GM12878 (cell line): ENCODE data around the gene ITGA5. TPM values are rescaled to one million over a fixed set of nuclear protein-coding genes. Genes with fewer than 3 reads are reported as not detected.

Experiments
- ATAC-seq: fragments of 200-7000 bp; cut with Tn5 transposase; 3 replicates; pipeline ENCODE4 v1.9.1; 2020; ENCODE audit warnings: mild to moderate bottlenecking, moderate library complexity
- BruUV-seq: library from RNA; stranded (reverse); fragments of 400-500 nt; replicated peaks from 2 replicates; lab custom pipeline; 2021; lab: Mats Ljungman, UMichigan
- CTCF ChIA-PET: fragments of 300-600 bp; sonication (Branson Sonifier 250); formaldehyde crosslinking; extraction: SDS; loops from one replicate; lab custom pipeline; 2021; ENCODE audit warnings: inconsistent platforms; lab: Yijun Ruan, JAX
- POLR2A ChIA-PET: fragments of 350-600 bp; formaldehyde crosslinking; extraction: SDS; loops from one replicate; lab custom pipeline; 2021; ENCODE audit warnings: inconsistent platforms; lab: Charles Lee
- RAD21 ChIA-PET: fragments of 300-600 bp; sonication (Branson Sonifier 250); formaldehyde crosslinking; loops from one replicate; lab custom pipeline; 2023; ENCODE audit warnings: antibody characterized with exemption; ENCODE audit not compliant: unreplicated experiment; lab: Charles Lee
- SMC1A ChIA-PET: fragments of 300-600 bp; sonication (Branson Sonifier 250); formaldehyde crosslinking; loops from one replicate; lab custom pipeline; 2023; ENCODE audit not compliant: unreplicated experiment, uncharacterized antibody; lab: Charles Lee
- DNase-seq: peaks from one replicate; pipeline ENCODE4 v3.0.0-alpha.2; 2011; ENCODE audit warnings: low read depth, low spot score
- FAIRE-seq: peaks from 3 replicates; lab custom pipeline; 2011; peaks lifted over from hg19 to GRCh38; lab: Jason Lieb, UNC
- H2AFZ ChIP-seq: 2 replicates; pipeline ENCODE4 v1.6.0; 2011; ENCODE audit warnings: low read depth, low read length, control low read depth; ENCODE audit not compliant: control insufficient read depth
- H3K27ac ChIP-seq: 2 replicates; pipeline ENCODE4 v1.5.1; 2011; ENCODE audit warnings: control low read depth; ENCODE audit not compliant: control insufficient read depth, insufficient read depth
- H3K27me3 ChIP-seq, 2 experiments: replicated peaks in 1 of 2; 2 replicates each; pipeline versions ENCODE4 v1.6.0 to v1.6.1; 2011; ENCODE audit warnings: low read length in 1 of 2; ENCODE audit not compliant: control insufficient read depth in 2 of 2, insufficient read depth in 2 of 2
- H3K36me3 ChIP-seq, 2 experiments: 2 replicates each; pipeline ENCODE4 v1.5.1; 2011; ENCODE audit warnings: low read length in 1 of 2; ENCODE audit not compliant: control insufficient read depth in 2 of 2, insufficient read depth in 2 of 2
- H3K4me1 ChIP-seq: 2 replicates; pipeline ENCODE4 v1.6.1; 2011; ENCODE audit warnings: mild to moderate bottlenecking, low read length, moderate library complexity, mixed read lengths; ENCODE audit not compliant: control insufficient read depth, insufficient read depth
- H3K4me2 ChIP-seq: 2 replicates; pipeline ENCODE4 v1.6.0; 2011; ENCODE audit warnings: control low read depth; ENCODE audit not compliant: control insufficient read depth, insufficient read depth
- H3K4me3 ChIP-seq: fragments of 200-600 bp; sonication (generic); 2 replicates; pipeline ENCODE4 v1.5.1; 2016
- H3K79me2 ChIP-seq: 2 replicates; pipeline ENCODE4 v1.6.0; 2011; ENCODE audit warnings: low read length; ENCODE audit not compliant: control insufficient read depth, insufficient read depth
- H3K9ac ChIP-seq: 2 replicates; pipeline ENCODE4 v1.8.0; 2011; ENCODE audit warnings: low read length, control low read depth, mixed read lengths; ENCODE audit not compliant: control insufficient read depth, insufficient read depth
- H3K9me3 ChIP-seq: replicated peaks from 3 replicates; pipeline ENCODE4 v1.5.1; 2011; ENCODE audit warnings: mild to moderate bottlenecking, low read length; ENCODE audit not compliant: control insufficient read depth, insufficient read depth
- H4K20me1 ChIP-seq: 2 replicates; pipeline ENCODE4 v1.6.0; 2011; ENCODE audit not compliant: control insufficient read depth, insufficient read depth
- CREB1 ChIP-seq: IDR thresholded peaks from 2 replicates; pipeline ENCODE4 v1.6.1; 2012; ENCODE audit warnings: low read depth, mild to moderate bottlenecking, inconsistent platforms
- MYB ChIP-seq: fragments of 150-350 bp; IDR thresholded peaks from 2 replicates; pipeline ENCODE4 v1.6.1; 2014; ENCODE audit warnings: mild to moderate bottlenecking, low read depth, low read length, borderline replicate concordance
- NFYA ChIP-seq: IDR thresholded peaks from 2 replicates; pipeline ENCODE4 v1.6.1; 2011; ENCODE audit warnings: low read depth, mild to moderate bottlenecking, low read length, improper control_type of control experiment, borderline replicate concordance
- NR2C2 ChIP-seq: IDR thresholded peaks from 2 replicates; pipeline ENCODE4 v1.6.1; 2011; ENCODE audit warnings: borderline replicate concordance, low read depth; ENCODE audit not compliant: control insufficient read depth, insufficient read length
- PAX8 ChIP-seq: fragments of 450-650 bp; IDR thresholded peaks from 2 replicates; pipeline ENCODE4 v1.6.1; 2017; ENCODE audit warnings: mild to moderate bottlenecking, moderate library complexity
- SUPT20H ChIP-seq: IDR thresholded peaks from 2 replicates; pipeline ENCODE4 v1.6.1; 2011; ENCODE audit warnings: low read depth, mild to moderate bottlenecking, low read length, moderate library complexity, borderline replicate concordance; ENCODE audit not compliant: control insufficient read depth
- TARDBP ChIP-seq: IDR thresholded peaks from 2 replicates; pipeline ENCODE4 v1.6.1; 2016; ENCODE audit warnings: borderline replicate concordance
- WGBS: methylation state at CpG from one replicate; pipeline ENCODE4 v1.1.6; 2016; ENCODE audit warnings: low lambda C conversion rate; ENCODE audit not compliant: insufficient replicate concordance, insufficient coverage; ENCODE audit errors: missing lambda C conversion rate; 5-methylcytosine and 5-hydroxymethylcytosine counted together
- in situ Hi-C: fragments of 300-500 bp; cut with MboI; formaldehyde crosslinking; loops from 9 replicates; pipeline ENCODE4 v1.14.3; 2018; ENCODE audit warnings: mixed read lengths
- intact Hi-C: fragments of 100-400 bp; cut with micrococcal nuclease; formaldehyde crosslinking; loops from one replicate; pipeline ENCODE4 v1.14.2; 2022; ENCODE audit not compliant: unreplicated experiment
- polyA plus RNA-seq, 11 experiments: library from polyadenylated mRNA; depleted of rRNA in 4 of 11; unstranded in 6 of 11; stranded (reverse) in 5 of 11; fragments of >200 nt; fragmentation: Nextera tagmentation in 4 of 11; fragmentation: Illumina TruSeq in 1 of 11; extraction: Ambion mirVana in 4 of 11; extraction: Trizol in 1 of 11; gene quantifications; 1 replicate in 1 of 11; 2 replicates in 10 of 11; pipeline versions ENCODE4 v1.2.1 to v1.2.3, GENCODE V29; 2011 to 2016; ENCODE audit warnings: inconsistent platforms in 2 of 11, missing spikeins in 2 of 11, low read depth in 1 of 11
- total RNA-seq, 4 experiments: library from RNA; depleted of rRNA in 3 of 4; stranded (reverse); fragments of >200 nt in 3 of 4; fragmentation: Illumina TruSeq in 1 of 4; extraction: Trizol in 1 of 4; gene quantifications; 2 replicates each; pipeline versions ENCODE4 v1.2.1 to v1.2.3, GENCODE V29; 2013 to 2021
- TF ChIP-seq, protein P1 (sequence below): fragments of 450-650 bp; IDR thresholded peaks from 2 replicates; pipeline ENCODE4 v1.6.1; 2017; ENCODE audit warnings: mild to moderate bottlenecking
- TF ChIP-seq, protein P2 (sequence below): IDR thresholded peaks from 2 replicates; pipeline ENCODE4 v1.6.1; 2012; ENCODE audit warnings: mild to moderate bottlenecking, low read depth, low read length
- TF ChIP-seq, protein P3 (sequence below): IDR thresholded peaks from 2 replicates; pipeline ENCODE4 v1.6.1; 2011; ENCODE audit warnings: borderline replicate concordance, low read depth, mild to moderate bottlenecking, moderate library complexity, low read length; ENCODE audit not compliant: insufficient read depth, poor library complexity, severe bottlenecking

ITGA5 gene
- total and polyA plus RNA-seq, 10 of the 15 experiments (the other 5 are each of a cell fraction or from before 2014, with no cell fraction given): 0.15 to 22.5 (median 0.61) TPM

DNA sequence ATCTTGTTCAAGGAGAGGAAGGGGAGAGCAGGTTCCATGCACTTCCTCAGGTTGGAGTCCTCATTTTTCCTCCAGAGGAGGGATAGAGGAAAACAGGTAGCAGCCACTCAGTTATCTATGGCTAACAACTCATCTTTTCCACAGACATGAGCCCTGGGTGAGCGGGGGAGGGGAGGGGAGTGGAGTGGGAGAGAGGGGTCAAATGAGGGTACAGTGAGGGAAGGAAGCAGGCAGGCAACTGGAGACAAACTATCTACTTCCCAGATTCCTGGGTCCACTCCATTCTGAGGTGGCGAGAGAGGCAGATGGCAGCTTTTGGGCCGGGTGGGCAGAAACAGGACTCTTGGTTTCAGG lies 32.0 kb downstream of the ITGA5 start:
- Histone ChIP-seq H3K4me2 (no peak overlapping the region), H3K9me3 (no peaks in the 10 kb centered on the region), H4K20me1 (no peaks in the 10 kb centered on the region), H3K36me3 (no peaks in the 10 kb centered on the region), H3K27ac (no peak overlapping the region), H3K79me2 (no peaks in the 10 kb centered on the region), H3K27me3 (no peaks in the 10 kb centered on the region), H2AFZ (no peak overlapping the region), H3K4me1 (peaks cover 14% of the 10 kb centered on the region), H3K9ac (no peak overlapping the region), H3K4me3 (no peak overlapping the region)
- POLR2A ChIA-PET: interaction anchor here (0.8 to 1.0 kb wide), 2 partner anchors 25 to 52 kb away, joined by 3 read pairs; no protein-coding TSS in a partner anchor
- RAD21 ChIA-PET: interaction anchor here (1.1 kb wide), 1 partner anchor 167 kb away, joined by 4 read pairs; no protein-coding TSS in a partner anchor
- no peak for ATAC-seq
- 72% methylated on average over 3 of the region's 3 CpGs for WGBS
- no TSS peak for BruUV-seq
- no peak for FAIRE-seq
- intact Hi-C loops: no loop called here
- CTCF ChIA-PET: interaction anchor here (0.8 to 4.5 kb wide), 10 partner anchors 9 to 172 kb away, joined by 3 to 33 read pairs (median 4); partner anchors contain the start of gene COPZ1
- SMC1A ChIA-PET: interaction anchor here (0.9 to 2.2 kb wide), 5 partner anchors 12 to 52 kb away, joined by 3 to 9 read pairs (median 4); no protein-coding TSS in a partner anchor
- TF ChIP-seq NFYA (no peak), PAX8 (no peak), SUPT20H (no peak), CREB1 (no peak), MYB (no peak), NR2C2 (no peak), TARDBP (no peak)
- TF ChIP-seq, protein P1, sequence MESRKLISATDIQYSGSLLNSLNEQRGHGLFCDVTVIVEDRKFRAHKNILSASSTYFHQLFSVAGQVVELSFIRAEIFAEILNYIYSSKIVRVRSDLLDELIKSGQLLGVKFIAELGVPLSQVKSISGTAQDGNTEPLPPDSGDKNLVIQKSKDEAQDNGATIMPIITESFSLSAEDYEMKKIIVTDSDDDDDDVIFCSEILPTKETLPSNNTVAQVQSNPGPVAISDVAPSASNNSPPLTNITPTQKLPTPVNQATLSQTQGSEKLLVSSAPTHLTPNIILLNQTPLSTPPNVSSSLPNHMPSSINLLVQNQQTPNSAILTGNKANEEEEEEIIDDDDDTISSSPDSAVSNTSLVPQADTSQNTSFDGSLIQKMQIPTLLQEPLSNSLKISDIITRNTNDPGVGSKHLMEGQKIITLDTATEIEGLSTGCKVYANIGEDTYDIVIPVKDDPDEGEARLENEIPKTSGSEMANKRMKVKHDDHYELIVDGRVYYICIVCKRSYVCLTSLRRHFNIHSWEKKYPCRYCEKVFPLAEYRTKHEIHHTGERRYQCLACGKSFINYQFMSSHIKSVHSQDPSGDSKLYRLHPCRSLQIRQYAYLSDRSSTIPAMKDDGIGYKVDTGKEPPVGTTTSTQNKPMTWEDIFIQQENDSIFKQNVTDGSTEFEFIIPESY: no peak
- TF ChIP-seq, protein P2, sequence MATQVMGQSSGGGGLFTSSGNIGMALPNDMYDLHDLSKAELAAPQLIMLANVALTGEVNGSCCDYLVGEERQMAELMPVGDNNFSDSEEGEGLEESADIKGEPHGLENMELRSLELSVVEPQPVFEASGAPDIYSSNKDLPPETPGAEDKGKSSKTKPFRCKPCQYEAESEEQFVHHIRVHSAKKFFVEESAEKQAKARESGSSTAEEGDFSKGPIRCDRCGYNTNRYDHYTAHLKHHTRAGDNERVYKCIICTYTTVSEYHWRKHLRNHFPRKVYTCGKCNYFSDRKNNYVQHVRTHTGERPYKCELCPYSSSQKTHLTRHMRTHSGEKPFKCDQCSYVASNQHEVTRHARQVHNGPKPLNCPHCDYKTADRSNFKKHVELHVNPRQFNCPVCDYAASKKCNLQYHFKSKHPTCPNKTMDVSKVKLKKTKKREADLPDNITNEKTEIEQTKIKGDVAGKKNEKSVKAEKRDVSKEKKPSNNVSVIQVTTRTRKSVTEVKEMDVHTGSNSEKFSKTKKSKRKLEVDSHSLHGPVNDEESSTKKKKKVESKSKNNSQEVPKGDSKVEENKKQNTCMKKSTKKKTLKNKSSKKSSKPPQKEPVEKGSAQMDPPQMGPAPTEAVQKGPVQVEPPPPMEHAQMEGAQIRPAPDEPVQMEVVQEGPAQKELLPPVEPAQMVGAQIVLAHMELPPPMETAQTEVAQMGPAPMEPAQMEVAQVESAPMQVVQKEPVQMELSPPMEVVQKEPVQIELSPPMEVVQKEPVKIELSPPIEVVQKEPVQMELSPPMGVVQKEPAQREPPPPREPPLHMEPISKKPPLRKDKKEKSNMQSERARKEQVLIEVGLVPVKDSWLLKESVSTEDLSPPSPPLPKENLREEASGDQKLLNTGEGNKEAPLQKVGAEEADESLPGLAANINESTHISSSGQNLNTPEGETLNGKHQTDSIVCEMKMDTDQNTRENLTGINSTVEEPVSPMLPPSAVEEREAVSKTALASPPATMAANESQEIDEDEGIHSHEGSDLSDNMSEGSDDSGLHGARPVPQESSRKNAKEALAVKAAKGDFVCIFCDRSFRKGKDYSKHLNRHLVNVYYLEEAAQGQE: no peak
- TF ChIP-seq, protein P3, sequence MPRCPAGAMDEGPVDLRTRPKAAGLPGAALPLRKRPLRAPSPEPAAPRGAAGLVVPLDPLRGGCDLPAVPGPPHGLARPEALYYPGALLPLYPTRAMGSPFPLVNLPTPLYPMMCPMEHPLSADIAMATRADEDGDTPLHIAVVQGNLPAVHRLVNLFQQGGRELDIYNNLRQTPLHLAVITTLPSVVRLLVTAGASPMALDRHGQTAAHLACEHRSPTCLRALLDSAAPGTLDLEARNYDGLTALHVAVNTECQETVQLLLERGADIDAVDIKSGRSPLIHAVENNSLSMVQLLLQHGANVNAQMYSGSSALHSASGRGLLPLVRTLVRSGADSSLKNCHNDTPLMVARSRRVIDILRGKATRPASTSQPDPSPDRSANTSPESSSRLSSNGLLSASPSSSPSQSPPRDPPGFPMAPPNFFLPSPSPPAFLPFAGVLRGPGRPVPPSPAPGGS: no peak
- in situ Hi-C loops: no loop called here
- no peak for DNase-seq
